Retinal pigment epithelial cell (primary cell): Measurements from ENCODE around the gene RSPO3.
"Not testable (repeated sequence)": the region's sequence is repeated elsewhere in the genome, so short reads cannot be mapped to it uniquely, and the experiment has no call there.

Experiments used
- DNase-seq: peaks from one replicate; pipeline ENCODE4 v3.0.0-alpha.2; 2010; ENCODE audit warnings: low read depth
- H3K4me3 ChIP-seq: 2 replicates; pipeline ENCODE4 v1.5.1; 2011; ENCODE audit warnings: mild to moderate bottlenecking, low read length, control low read depth, moderate library complexity
- TF ChIP-seq, protein P1 (sequence below): conservative IDR thresholded peaks from 2 replicates; pipeline ENCODE4 v1.5.1; 2011; ENCODE audit warnings: low read depth, low read length, control low read depth, inconsistent platforms

Gene RSPO3

DNA sequence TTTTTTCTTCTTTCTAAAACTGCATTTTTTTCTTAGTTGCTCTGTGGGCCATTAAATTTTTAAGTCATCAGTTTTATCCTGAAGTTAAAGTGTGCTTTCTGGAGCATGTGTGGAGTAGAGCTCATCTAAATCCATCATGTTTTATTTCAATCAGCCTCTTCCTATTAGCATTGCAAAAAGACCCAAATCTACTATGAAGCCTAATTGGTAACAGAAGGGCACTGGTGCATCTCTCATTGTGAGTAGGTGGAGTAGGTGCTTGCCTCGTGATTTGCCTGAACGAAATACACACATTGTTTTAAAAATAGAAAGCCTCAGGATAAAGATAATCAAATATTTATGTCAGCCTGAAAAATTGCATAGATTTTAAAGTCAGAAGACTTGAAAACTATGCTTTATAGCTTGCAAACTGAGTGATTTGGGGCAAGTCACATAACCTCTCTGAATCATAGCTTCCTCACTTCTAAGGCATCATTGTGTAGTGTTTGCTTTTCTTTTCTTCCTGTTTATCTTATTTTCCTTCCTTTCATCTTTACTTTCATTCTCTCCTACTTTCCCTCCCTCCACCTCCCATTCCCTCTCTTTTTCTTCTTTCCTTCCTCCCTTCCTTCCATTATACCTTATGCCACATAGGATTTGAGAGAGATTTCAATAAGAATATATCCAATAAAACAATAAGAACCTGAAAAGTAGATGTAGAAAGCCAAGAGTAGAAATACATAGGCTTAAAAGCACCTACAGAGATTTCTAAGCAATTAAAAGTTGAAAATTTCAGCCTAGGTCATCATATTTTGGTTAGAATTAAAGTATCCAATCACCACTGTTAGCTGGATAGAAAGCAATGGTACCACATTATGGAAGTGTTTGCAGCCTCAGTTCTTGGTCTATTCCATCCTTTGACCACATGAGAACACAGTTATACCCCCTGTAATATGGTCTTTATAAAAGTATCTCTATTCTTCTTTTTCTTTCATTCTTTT, 98.6 kb downstream of the RSPO3 start:
- DNase-seq: no peak
- TF ChIP-seq, protein P1, sequence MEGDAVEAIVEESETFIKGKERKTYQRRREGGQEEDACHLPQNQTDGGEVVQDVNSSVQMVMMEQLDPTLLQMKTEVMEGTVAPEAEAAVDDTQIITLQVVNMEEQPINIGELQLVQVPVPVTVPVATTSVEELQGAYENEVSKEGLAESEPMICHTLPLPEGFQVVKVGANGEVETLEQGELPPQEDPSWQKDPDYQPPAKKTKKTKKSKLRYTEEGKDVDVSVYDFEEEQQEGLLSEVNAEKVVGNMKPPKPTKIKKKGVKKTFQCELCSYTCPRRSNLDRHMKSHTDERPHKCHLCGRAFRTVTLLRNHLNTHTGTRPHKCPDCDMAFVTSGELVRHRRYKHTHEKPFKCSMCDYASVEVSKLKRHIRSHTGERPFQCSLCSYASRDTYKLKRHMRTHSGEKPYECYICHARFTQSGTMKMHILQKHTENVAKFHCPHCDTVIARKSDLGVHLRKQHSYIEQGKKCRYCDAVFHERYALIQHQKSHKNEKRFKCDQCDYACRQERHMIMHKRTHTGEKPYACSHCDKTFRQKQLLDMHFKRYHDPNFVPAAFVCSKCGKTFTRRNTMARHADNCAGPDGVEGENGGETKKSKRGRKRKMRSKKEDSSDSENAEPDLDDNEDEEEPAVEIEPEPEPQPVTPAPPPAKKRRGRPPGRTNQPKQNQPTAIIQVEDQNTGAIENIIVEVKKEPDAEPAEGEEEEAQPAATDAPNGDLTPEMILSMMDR: no peak
- no peak overlapping the region for H3K4me3 ChIP-seq

DNA sequence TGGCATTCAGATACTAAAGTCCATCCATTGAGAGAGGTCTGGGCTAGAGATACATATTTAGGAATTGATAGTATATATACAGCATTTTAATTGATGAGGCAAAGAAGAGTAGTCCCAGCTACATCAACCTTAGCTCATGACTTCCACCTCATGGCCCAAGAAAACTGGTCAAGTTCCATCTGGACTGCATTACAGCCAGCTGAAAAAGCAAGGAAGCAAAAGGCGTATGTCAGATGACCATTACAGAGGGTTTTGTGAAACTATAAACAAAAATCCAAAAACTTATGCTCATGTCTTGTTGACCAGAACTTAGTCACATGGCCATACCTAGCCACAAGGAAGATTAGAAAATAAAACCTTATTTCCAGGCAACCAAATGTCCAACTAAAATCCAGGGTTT, 101.4 kb downstream of the RSPO3 start:
- TF ChIP-seq, protein P1: no peak
- DNase-seq: no peak
- H3K4me3 ChIP-seq: no peak overlapping the region

- TF ChIP-seq, protein P1: no peak
- H3K4me3 ChIP-seq: no peak overlapping the region
- no peak for DNase-seq
These were observed 102.7 kb downstream of the RSPO3 start for GRCh38 chr6:127221201-127221600.

DNA sequence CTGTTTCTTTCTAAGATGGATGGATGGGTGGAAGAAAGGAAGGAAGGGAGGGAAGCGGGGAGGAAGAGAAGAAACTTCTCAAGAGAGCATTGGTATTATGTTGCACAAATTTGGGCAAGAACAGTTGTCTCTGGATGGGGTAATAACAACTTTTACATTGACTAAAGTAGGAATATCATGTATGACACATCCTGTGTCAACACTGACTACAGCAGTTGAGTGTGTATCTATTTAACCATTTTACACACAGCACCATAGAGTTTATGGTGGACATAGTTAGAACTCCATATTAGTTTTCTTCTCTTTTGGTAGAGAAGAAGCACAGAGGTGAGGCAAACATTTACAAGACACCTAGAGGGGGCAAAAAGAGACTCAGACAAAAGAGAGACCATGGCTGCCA, 103.9 kb downstream of the RSPO3 start:
- H3K4me3 ChIP-seq: no peak overlapping the region
- no peak for DNase-seq
- TF ChIP-seq, protein P1: no peak

- TF ChIP-seq, protein P1: no peak
- no peak for DNase-seq
- no peak overlapping the region for H3K4me3 ChIP-seq
These were observed 107.0 kb downstream of the RSPO3 start for GRCh38 chr6:127225497-127225896.

GRCh38 chr6:127233819-127234218, 115.3 kb downstream of the RSPO3 start:
- DNase-seq, H3K4me3 ChIP-seq: not testable (repeated sequence)

GRCh38 chr6:127243501-127243900, 125.0 kb downstream of the RSPO3 start:
- TF ChIP-seq, protein P1: no peak
- H3K4me3 ChIP-seq: no peak overlapping the region
- DNase-seq: no peak
